GM12878 (cell line): ENCODE measurements around the gene MEG3. TPM values are rescaled to one million over a fixed set of nuclear protein-coding genes. Genes with fewer than 3 reads are reported as not detected.

Source experiments
- BCL11A ChIP-seq: IDR thresholded peaks from 2 replicates; pipeline ENCODE4 v1.6.1; 2011; ENCODE audit warnings: low read depth, low read length
- KAT2A ChIP-seq: conservative IDR thresholded peaks from 2 replicates; pipeline ENCODE4 v1.6.1; 2011; ENCODE audit warnings: low read depth, low read length; ENCODE audit not compliant: control insufficient read depth
- MEF2A ChIP-seq: IDR thresholded peaks from 2 replicates; pipeline ENCODE4 v1.6.1; 2011; ENCODE audit warnings: low read depth, mild to moderate bottlenecking, low read length, moderate library complexity; ENCODE audit not compliant: insufficient read depth
- SREBF1 ChIP-seq: IDR thresholded peaks from 2 replicates; pipeline ENCODE4 v1.6.1; 2012; ENCODE audit warnings: mild to moderate bottlenecking, low read length
- TCF3 ChIP-seq: IDR thresholded peaks from 2 replicates; pipeline ENCODE4 v1.6.1; 2012; ENCODE audit warnings: low read depth, mild to moderate bottlenecking, low read length, borderline replicate concordance; ENCODE audit not compliant: insufficient read depth
- polyA plus RNA-seq, 11 experiments: library from polyadenylated mRNA; depleted of rRNA in 4 of 11; unstranded in 6 of 11; stranded (reverse) in 5 of 11; fragments of >200 nt; fragmentation: Nextera tagmentation in 4 of 11; fragmentation: Illumina TruSeq in 1 of 11; extraction: Ambion mirVana in 4 of 11; extraction: Trizol in 1 of 11; gene quantifications; 1 replicate in 1 of 11; 2 replicates in 10 of 11; pipeline versions ENCODE4 v1.2.1 to v1.2.3, GENCODE V29; 2011 to 2016; ENCODE audit warnings: inconsistent platforms in 2 of 11, missing spikeins in 2 of 11, low read depth in 1 of 11
- total RNA-seq, 4 experiments: library from RNA; depleted of rRNA in 3 of 4; stranded (reverse); fragments of >200 nt in 3 of 4; fragmentation: Illumina TruSeq in 1 of 4; extraction: Trizol in 1 of 4; gene quantifications; 2 replicates each; pipeline versions ENCODE4 v1.2.1 to v1.2.3, GENCODE V29; 2013 to 2021
- TF ChIP-seq, protein P1 (sequence below): IDR thresholded peaks from 2 replicates; pipeline ENCODE4 v1.6.1; 2011; ENCODE audit warnings: low read depth, low read length, improper control_type of control experiment, borderline replicate concordance
- TF ChIP-seq, protein P2 (sequence below): fragments of 150-350 bp; IDR thresholded peaks from 2 replicates; pipeline ENCODE4 v1.6.1; 2016; ENCODE audit warnings: low read depth, low read length
- TF ChIP-seq, protein P3 (sequence below): IDR thresholded peaks from 2 replicates; pipeline ENCODE4 v1.6.1; 2012; ENCODE audit warnings: low read depth, low read length, improper control_type of control experiment

The MEG3 gene
- total and polyA plus RNA-seq, 10 of the 15 experiments (the other 5 are each of a cell fraction or from before 2014, with no cell fraction given): 0.03 to 2.9 (median 0.95) TPM; not detected in 7

DNA sequence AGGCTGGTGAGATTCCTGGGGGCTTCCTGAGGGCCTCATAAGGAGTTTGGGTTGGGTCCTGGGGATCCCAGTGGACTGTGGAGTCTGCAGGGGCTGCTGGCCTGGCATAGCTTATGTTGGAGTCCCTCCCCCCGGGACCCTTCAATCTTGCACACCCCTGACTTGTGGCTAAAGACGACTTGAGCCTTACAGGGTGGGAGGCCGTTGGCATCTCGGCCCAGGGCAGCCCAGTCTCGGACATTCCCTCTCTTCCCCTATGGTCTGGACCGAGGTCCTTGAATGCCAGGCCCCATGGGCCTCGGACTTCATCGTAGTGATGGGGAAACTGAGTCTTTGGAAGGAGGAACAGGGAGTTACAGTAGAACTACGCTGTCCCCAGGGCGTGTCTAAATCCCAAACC is 65.1 kb downstream of the MEG3 start (continued):
- TF ChIP-seq, protein P1, sequence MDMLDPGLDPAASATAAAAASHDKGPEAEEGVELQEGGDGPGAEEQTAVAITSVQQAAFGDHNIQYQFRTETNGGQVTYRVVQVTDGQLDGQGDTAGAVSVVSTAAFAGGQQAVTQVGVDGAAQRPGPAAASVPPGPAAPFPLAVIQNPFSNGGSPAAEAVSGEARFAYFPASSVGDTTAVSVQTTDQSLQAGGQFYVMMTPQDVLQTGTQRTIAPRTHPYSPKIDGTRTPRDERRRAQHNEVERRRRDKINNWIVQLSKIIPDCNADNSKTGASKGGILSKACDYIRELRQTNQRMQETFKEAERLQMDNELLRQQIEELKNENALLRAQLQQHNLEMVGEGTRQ: no peak
- TF ChIP-seq, protein P2, sequence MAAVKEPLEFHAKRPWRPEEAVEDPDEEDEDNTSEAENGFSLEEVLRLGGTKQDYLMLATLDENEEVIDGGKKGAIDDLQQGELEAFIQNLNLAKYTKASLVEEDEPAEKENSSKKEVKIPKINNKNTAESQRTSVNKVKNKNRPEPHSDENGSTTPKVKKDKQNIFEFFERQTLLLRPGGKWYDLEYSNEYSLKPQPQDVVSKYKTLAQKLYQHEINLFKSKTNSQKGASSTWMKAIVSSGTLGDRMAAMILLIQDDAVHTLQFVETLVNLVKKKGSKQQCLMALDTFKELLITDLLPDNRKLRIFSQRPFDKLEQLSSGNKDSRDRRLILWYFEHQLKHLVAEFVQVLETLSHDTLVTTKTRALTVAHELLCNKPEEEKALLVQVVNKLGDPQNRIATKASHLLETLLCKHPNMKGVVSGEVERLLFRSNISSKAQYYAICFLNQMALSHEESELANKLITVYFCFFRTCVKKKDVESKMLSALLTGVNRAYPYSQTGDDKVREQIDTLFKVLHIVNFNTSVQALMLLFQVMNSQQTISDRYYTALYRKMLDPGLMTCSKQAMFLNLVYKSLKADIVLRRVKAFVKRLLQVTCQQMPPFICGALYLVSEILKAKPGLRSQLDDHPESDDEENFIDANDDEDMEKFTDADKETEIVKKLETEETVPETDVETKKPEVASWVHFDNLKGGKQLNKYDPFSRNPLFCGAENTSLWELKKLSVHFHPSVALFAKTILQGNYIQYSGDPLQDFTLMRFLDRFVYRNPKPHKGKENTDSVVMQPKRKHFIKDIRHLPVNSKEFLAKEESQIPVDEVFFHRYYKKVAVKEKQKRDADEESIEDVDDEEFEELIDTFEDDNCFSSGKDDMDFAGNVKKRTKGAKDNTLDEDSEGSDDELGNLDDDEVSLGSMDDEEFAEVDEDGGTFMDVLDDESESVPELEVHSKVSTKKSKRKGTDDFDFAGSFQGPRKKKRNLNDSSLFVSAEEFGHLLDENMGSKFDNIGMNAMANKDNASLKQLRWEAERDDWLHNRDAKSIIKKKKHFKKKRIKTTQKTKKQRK: no peak
- TF ChIP-seq, protein P3, sequence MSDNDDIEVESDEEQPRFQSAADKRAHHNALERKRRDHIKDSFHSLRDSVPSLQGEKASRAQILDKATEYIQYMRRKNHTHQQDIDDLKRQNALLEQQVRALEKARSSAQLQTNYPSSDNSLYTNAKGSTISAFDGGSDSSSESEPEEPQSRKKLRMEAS: no peak
- TF ChIP-seq MEF2A (no peak), SREBF1 (no peak), KAT2A (no peak), TCF3 (no peak), BCL11A (no peak)
